ENCODE data around the gene NEAT1. TPM values are rescaled to one million over a fixed set of nuclear protein-coding genes. Genes with fewer than 3 reads are reported as not detected.
A peak's percentile ranks its signal among the peaks of the same experiment; 100 is the strongest.

The NEAT1 gene
- total and polyA plus RNA-seq, 9 of the 15 experiments (the other 6 are each of a cell fraction or from before 2014, with no cell fraction given): 20.1 to 389 (median 62.8) TPM

DNA sequence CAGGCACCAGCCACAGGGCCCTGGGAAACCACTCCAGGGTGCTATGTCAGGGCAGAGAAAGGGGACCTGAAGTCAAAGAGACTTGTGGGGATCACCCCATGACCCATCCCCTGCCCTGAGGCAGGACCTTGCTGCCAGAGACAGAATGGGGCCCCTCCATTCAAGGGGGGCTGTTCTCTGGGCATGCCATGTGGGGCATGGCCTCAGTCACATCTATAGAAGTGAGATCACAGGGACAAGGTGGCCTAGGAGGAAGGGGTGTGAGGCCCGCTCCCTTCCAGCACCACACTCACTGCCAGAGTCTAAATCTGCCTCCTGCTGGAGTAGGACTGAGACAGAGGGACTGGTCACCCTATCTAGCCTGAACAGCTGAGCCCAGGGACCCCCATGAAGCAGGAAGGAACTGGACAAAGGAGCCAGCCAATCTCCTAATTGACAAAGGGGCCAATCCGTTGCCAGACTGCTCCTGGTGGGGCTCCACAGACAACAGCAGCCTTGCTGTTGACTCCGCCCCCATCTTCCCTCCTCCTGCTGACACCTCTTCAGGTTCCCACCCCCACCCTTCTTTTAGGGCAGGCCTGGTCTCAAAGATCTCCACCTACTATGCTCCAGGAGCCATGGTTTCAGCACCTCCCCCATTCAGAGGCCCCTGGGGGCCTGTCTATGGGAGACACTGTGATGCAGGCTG, 26.0 kb downstream of the NEAT1 start (continued):
- TF ChIP-seq ZNF830 (CRISPR knock-in tag; IDR thresholded peaks at IDR 0.05) (peak; percentile 51; the same call in 1 of the 2 replicates), POLR2A (conservative IDR thresholded peaks at IDR 0.05) (0 out of 2 replicates have a peak, but pooled peaks have one; percentile 25), DACH1 (IDR thresholded peaks at IDR 0.05; ENCODE audit: partially characterized antibody) (peak; percentile 69), POLR2AphosphoS5 (IDR thresholded peaks at IDR 0.05; ENCODE audit: control insufficient read depth, insufficient read depth, low read depth, low read length) (peak; percentile 68; the same call in 1 of the 2 replicates), SMAD4 (CRISPR knock-in tag; conservative IDR thresholded peaks at IDR 0.05) (no peak), SIX5 (IDR thresholded peaks at IDR 0.05; ENCODE audit: borderline replicate concordance in 1 of 2, insufficient read depth in 1 of 2, low read depth in 1 of 2, low read length in 2 of 2) (no peak), CBX5 (IDR thresholded peaks at IDR 0.05; ENCODE audit: borderline replicate concordance, low read depth) (no peak), ARID1B (IDR thresholded peaks at IDR 0.05) (0 out of 2 replicates have a peak, but pooled peaks have one; percentile 27), FOXM1 (IDR thresholded peaks at IDR 0.05; ENCODE audit: low read depth) (no peak), FOXM1 (CRISPR knock-in tag; IDR thresholded peaks at IDR 0.05; ENCODE audit: low read depth) (no peak), CBFA2T3 (IDR thresholded peaks at IDR 0.05) (peak; percentile 56), EGR1 (conservative IDR thresholded peaks at IDR 0.05) (peak; percentile 38), NR2C2 (CRISPR knock-in tag; IDR thresholded peaks at IDR 0.05) (no peak), NR2C2 (tag; IDR thresholded peaks at IDR 0.05) (no peak), MYBL2 (IDR thresholded peaks at IDR 0.05; ENCODE audit: low read depth) (no peak), MYBL2 (CRISPR knock-in tag; IDR thresholded peaks at IDR 0.05; ENCODE audit: borderline replicate concordance) (no peak), PKNOX1 (IDR thresholded peaks at IDR 0.05) (peak; percentile 53; the same call in 1 of the 2 replicates), SMARCC2 (IDR thresholded peaks at IDR 0.05; ENCODE audit: low read depth) (no peak)
- TF ChIP-seq, protein P1, sequence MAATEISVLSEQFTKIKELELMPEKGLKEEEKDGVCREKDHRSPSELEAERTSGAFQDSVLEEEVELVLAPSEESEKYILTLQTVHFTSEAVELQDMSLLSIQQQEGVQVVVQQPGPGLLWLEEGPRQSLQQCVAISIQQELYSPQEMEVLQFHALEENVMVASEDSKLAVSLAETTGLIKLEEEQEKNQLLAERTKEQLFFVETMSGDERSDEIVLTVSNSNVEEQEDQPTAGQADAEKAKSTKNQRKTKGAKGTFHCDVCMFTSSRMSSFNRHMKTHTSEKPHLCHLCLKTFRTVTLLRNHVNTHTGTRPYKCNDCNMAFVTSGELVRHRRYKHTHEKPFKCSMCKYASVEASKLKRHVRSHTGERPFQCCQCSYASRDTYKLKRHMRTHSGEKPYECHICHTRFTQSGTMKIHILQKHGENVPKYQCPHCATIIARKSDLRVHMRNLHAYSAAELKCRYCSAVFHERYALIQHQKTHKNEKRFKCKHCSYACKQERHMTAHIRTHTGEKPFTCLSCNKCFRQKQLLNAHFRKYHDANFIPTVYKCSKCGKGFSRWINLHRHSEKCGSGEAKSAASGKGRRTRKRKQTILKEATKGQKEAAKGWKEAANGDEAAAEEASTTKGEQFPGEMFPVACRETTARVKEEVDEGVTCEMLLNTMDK (IDR thresholded peaks at IDR 0.05; ENCODE audit: borderline replicate concordance, insufficient read depth, low read depth, low read length, poor library complexity, severe bottlenecking): peak; percentile 36
- TF ChIP-seq, protein P2, sequence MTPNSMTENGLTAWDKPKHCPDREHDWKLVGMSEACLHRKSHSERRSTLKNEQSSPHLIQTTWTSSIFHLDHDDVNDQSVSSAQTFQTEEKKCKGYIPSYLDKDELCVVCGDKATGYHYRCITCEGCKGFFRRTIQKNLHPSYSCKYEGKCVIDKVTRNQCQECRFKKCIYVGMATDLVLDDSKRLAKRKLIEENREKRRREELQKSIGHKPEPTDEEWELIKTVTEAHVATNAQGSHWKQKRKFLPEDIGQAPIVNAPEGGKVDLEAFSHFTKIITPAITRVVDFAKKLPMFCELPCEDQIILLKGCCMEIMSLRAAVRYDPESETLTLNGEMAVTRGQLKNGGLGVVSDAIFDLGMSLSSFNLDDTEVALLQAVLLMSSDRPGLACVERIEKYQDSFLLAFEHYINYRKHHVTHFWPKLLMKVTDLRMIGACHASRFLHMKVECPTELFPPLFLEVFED (CRISPR knock-in tag; conservative IDR thresholded peaks at IDR 0.05): peak; percentile 22; the same call in 1 of the 2 replicates
- TF ChIP-seq, protein P3, sequence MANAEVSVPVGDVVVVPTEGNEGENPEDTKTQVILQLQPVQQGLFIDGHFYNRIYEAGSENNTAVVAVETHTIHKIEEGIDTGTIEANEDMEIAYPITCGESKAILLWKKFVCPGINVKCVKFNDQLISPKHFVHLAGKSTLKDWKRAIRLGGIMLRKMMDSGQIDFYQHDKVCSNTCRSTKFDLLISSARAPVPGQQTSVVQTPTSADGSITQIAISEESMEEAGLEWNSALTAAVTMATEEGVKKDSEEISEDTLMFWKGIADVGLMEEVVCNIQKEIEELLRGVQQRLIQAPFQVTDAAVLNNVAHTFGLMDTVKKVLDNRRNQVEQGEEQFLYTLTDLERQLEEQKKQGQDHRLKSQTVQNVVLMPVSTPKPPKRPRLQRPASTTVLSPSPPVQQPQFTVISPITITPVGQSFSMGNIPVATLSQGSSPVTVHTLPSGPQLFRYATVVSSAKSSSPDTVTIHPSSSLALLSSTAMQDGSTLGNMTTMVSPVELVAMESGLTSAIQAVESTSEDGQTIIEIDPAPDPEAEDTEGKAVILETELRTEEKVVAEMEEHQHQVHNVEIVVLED (CRISPR knock-in tag; IDR thresholded peaks at IDR 0.05): no peak
- TF ChIP-seq, protein P4, sequence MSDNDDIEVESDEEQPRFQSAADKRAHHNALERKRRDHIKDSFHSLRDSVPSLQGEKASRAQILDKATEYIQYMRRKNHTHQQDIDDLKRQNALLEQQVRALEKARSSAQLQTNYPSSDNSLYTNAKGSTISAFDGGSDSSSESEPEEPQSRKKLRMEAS (CRISPR knock-in tag; IDR thresholded peaks at IDR 0.05): peak; percentile 34; the same call in 1 of the 2 replicates

All from K562 (cell line).